WERI-Rb-1 (cell line): ENCODE results near the gene SDK2.

ENCODE experiments used
- DNase-seq: peaks from one replicate; pipeline ENCODE4 v3.0.0-alpha.2; 2020
- H3K27ac ChIP-seq: fragments of 250-450 bp; sonication (Bioruptor Pico); 2 replicates; pipeline ENCODE4 v1.5.1; 2020; ENCODE audit warnings: mild to moderate bottlenecking, moderate library complexity
- H3K27me3 ChIP-seq: fragments of 250-450 bp; sonication (Bioruptor Pico); 2 replicates; pipeline ENCODE4 v1.5.1; 2021; ENCODE audit warnings: mild to moderate bottlenecking, low read depth, moderate library complexity; ENCODE audit not compliant: insufficient read depth, severe bottlenecking
- H3K36me3 ChIP-seq: fragments of 250-450 bp; sonication (Bioruptor Pico); 2 replicates; pipeline ENCODE4 v1.5.1; 2020; ENCODE audit warnings: mild to moderate bottlenecking, moderate library complexity
- H3K4me3 ChIP-seq: 2 replicates; pipeline ENCODE4 v1.5.1; 2011; ENCODE audit warnings: low read depth, mild to moderate bottlenecking, control low read depth, low read length
- H3K9me3 ChIP-seq: fragments of 250-450 bp; sonication (Bioruptor Pico); 2 replicates; pipeline ENCODE4 v1.5.1; 2021; ENCODE audit warnings: mild to moderate bottlenecking, moderate library complexity; ENCODE audit not compliant: severe bottlenecking
- TF ChIP-seq, protein P1 (sequence below): IDR thresholded peaks from 2 replicates; pipeline ENCODE4 v1.5.1; 2011; ENCODE audit warnings: low read depth, mild to moderate bottlenecking, control low read depth, inconsistent platforms, low read length

SDK2 gene

GRCh38 chr17:73591296-73592078 is 52.8 kb downstream of the SDK2 start:
- H3K4me3 ChIP-seq = no peak overlapping the region
- TF ChIP-seq, protein P1, sequence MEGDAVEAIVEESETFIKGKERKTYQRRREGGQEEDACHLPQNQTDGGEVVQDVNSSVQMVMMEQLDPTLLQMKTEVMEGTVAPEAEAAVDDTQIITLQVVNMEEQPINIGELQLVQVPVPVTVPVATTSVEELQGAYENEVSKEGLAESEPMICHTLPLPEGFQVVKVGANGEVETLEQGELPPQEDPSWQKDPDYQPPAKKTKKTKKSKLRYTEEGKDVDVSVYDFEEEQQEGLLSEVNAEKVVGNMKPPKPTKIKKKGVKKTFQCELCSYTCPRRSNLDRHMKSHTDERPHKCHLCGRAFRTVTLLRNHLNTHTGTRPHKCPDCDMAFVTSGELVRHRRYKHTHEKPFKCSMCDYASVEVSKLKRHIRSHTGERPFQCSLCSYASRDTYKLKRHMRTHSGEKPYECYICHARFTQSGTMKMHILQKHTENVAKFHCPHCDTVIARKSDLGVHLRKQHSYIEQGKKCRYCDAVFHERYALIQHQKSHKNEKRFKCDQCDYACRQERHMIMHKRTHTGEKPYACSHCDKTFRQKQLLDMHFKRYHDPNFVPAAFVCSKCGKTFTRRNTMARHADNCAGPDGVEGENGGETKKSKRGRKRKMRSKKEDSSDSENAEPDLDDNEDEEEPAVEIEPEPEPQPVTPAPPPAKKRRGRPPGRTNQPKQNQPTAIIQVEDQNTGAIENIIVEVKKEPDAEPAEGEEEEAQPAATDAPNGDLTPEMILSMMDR = no peak
- peak overlapping the region; percentile 83 for H3K27ac ChIP-seq
- H3K9me3 ChIP-seq = no peaks in the 10 kb centered on the region
- no peaks in the 10 kb centered on the region for H3K36me3 ChIP-seq
- no peaks in the 10 kb centered on the region for H3K27me3 ChIP-seq
- no peak for DNase-seq

DNA sequence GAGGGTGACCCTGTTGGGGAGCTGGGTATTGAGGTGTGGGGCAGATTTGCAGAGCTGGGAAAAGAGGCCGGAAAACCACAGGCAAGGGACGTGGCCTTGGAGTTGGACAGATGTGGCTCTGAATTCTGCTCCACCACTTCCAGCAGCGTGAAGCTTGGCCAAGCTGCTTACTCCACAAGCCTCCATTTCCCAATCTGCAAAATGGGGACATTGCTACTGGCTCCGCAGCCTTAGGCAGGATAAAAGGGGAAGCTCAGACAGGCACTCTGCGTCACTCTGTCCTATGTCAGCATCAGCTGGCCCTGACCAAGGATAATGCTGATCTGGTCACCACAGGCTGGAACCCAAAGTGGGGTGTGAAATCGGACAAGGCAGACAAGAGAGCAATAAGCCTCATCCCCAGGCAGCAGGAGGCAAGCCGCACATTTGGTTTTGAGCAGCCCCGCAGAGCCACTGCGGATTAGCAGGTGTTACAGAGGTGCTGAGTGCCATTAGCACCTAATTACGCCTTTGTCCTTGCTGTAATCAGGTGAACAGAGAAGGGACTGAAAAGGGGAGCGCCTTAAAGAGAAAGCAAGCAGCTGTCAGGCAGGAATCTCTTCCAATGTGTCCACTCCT is 54.8 kb downstream of the SDK2 start:
- TF ChIP-seq, protein P1 = no peak
- H3K9me3 ChIP-seq = no peaks in the 10 kb centered on the region
- no peaks in the 10 kb centered on the region; the same call in 1 of the 2 replicates for H3K36me3 ChIP-seq
- no peak overlapping the region for H3K4me3 ChIP-seq
- peak overlapping the region; percentile 57 for H3K27ac ChIP-seq
- DNase-seq = peak; percentile 76
- H3K27me3 ChIP-seq = no peaks in the 10 kb centered on the region

GRCh38 chr17:73588891-73589290 is 55.4 kb downstream of the SDK2 start:
- Histone ChIP-seq H3K27me3 (no peaks in the 10 kb centered on the region), H3K36me3 (no peaks in the 10 kb centered on the region; the same call in 1 of the 2 replicates), H3K9me3 (no peaks in the 10 kb centered on the region), H3K4me3 (no peak overlapping the region), H3K27ac (peak overlapping the region; percentile 57; the same call in 1 of the 2 replicates)
- TF ChIP-seq, protein P1 = no peak
- peak; percentile 74 for DNase-seq

DNA sequence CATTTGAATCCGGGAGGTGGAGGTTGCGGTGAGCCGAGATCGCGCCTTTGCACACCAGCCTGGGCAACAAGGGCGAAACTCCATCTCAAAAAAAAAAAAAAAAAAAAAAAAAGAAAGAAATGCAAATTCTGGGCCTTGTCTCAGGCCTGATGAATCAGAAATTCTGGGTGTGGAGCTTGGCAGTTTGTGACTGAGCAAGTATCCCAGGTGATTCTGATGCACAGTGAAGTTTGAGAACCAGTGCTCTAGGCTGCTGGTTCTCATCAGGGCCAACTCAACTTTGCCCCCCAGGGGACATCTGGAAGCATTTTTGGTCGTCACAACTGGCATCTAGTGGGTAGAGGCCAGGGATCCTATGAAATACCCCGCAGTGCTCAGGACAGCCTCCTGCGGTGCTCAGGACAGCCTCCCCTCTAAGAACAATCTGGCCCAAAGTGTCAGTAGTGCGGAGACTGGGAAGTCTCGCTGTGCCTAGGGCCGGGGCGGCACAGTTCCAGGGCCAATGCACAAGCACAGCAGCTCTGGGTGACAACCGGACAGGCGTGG is 55.9 kb downstream of the SDK2 start:
- H3K9me3 ChIP-seq = no peaks in the 10 kb centered on the region
- H3K27ac ChIP-seq = no peak overlapping the region
- TF ChIP-seq, protein P1 = no peak
- no peaks in the 10 kb centered on the region; the same call in 1 of the 2 replicates for H3K36me3 ChIP-seq
- DNase-seq = no peak
- no peak overlapping the region for H3K4me3 ChIP-seq
- H3K27me3 ChIP-seq = no peaks in the 10 kb centered on the region

GRCh38 chr17:73586921-73587602 is 57.2 kb downstream of the SDK2 start:
- no peaks in the 10 kb centered on the region; the same call in 1 of the 2 replicates for H3K36me3 ChIP-seq
- H3K27ac ChIP-seq = no peak overlapping the region
- TF ChIP-seq, protein P1 = 0 out of 2 replicates have a peak, but pooled peaks have one; percentile 3
- H3K27me3 ChIP-seq = no peaks in the 10 kb centered on the region
- peak; percentile 57 for DNase-seq
- H3K4me3 ChIP-seq = no peak overlapping the region
- H3K9me3 ChIP-seq = no peaks in the 10 kb centered on the region
